K562 (cell line): ENCODE results near the gene ELF1. TPM values are rescaled to one million over a fixed set of nuclear protein-coding genes. Genes with fewer than 3 reads are reported as not detected.

Experiments
- ATAC-seq: fragments of 200-7000 bp; cut with Tn5 transposase; 3 replicates; pipeline ENCODE4 v1.9.1; 2020; ENCODE audit warnings: moderate library complexity
- BruUV-seq: library from RNA; stranded (reverse); fragments of 400-500 nt; replicated peaks from 2 replicates; lab custom pipeline; 2021; lab: Mats Ljungman, UMichigan
- CTCF ChIA-PET: fragments of 300-600 bp; formaldehyde crosslinking; extraction: SDS; loops from one replicate; lab custom pipeline; 2021; ENCODE audit warnings: low intra/inter-chr PET ratio; lab: Yijun Ruan, JAX
- POLR2A ChIA-PET: fragments of 300-600, 350-650 bp; sonication (Branson Sonifier 250); formaldehyde crosslinking; extraction: SDS; loops from one replicate; lab custom pipeline; 2021; ENCODE audit warnings: antibody characterized with exemption, inconsistent platforms; lab: Yijun Ruan, JAX
- DNase-seq, 4 experiments: peaks; one replicate each; pipeline versions ENCODE4 v3.0.0 to v3.0.0-alpha.2; 2011 to 2018; ENCODE audit warnings: low spot score in 3 of 4, mixed read lengths in 3 of 4; ENCODE audit errors: extremely low read depth in 1 of 4
- FAIRE-seq: peaks from 2 replicates; lab custom pipeline; 2011; peaks lifted over from hg19 to GRCh38; lab: Jason Lieb, UNC
- H2AFZ ChIP-seq: 2 replicates; pipeline ENCODE4 v1.6.0; 2011; ENCODE audit warnings: low read depth, low read length, control low read depth, inconsistent platforms
- H3K27ac ChIP-seq: fragments of 200-600 bp; 3 replicates; pipeline ENCODE4 v1.8.0; 2011; ENCODE audit warnings: low read depth, mild to moderate bottlenecking, control low read depth, inconsistent platforms, low read length, moderate library complexity, mixed read lengths; ENCODE audit errors: extremely low read depth
- H3K27me3 ChIP-seq, 2 experiments: fragments of 300-600 bp in 1 of 2; 2 replicates in 1 of 2; 3 replicates in 1 of 2; pipeline versions ENCODE4 v1.6.0 to v1.8.0; 2011; ENCODE audit warnings: inconsistent platforms in 2 of 2, low read length in 2 of 2, mild to moderate bottlenecking in 1 of 2, mixed read lengths in 1 of 2, moderate library complexity in 1 of 2; ENCODE audit not compliant: control insufficient read depth in 2 of 2, insufficient read depth in 2 of 2
- H3K36me3 ChIP-seq: fragments of 300-600 bp; 3 replicates; pipeline ENCODE4 v1.8.0; 2011; ENCODE audit warnings: mild to moderate bottlenecking, low read length, inconsistent platforms; ENCODE audit not compliant: control insufficient read depth, insufficient read depth
- H3K4me1 ChIP-seq, 2 experiments: fragments of 200-600 bp in 1 of 2; replicated peaks in 1 of 2; 2 replicates in 1 of 2; 3 replicates in 1 of 2; pipeline versions ENCODE4 v1.5.1 to v1.8.0; 2011; ENCODE audit warnings: inconsistent platforms in 2 of 2, low read length in 2 of 2, mild to moderate bottlenecking in 1 of 2, mixed read lengths in 1 of 2, moderate library complexity in 1 of 2; ENCODE audit not compliant: control insufficient read depth in 2 of 2, insufficient read depth in 2 of 2
- H3K4me2 ChIP-seq: 2 replicates; pipeline ENCODE4 v1.6.1; 2011; ENCODE audit warnings: low read length, control low read depth, inconsistent platforms, mixed read lengths; ENCODE audit not compliant: insufficient read depth
- H3K4me3 ChIP-seq: fragments of 200-600 bp; sonication (generic), shearing (Covaris generic); 2 replicates; pipeline ENCODE4 v1.5.1; 2016; ENCODE audit warnings: control low read depth, inconsistent platforms
- H3K79me2 ChIP-seq: fragments of 200-600 bp; 3 replicates; pipeline ENCODE4 v1.8.0; 2011; ENCODE audit warnings: low read length, inconsistent platforms; ENCODE audit not compliant: control insufficient read depth, insufficient read depth
- H3K9ac ChIP-seq, 2 experiments: 2 replicates each; pipeline versions ENCODE4 v1.6.0 to v1.6.1; 2011; ENCODE audit warnings: low read depth in 2 of 2, low read length in 2 of 2, control low read depth in 1 of 2, inconsistent platforms in 1 of 2, mild to moderate bottlenecking in 1 of 2, mixed read lengths in 1 of 2; ENCODE audit not compliant: insufficient read depth in 1 of 2
- H3K9me1 ChIP-seq: one replicate; pipeline ENCODE4 v1.6.0; 2011; ENCODE audit warnings: inconsistent platforms, mild to moderate bottlenecking, low read length, moderate library complexity; ENCODE audit not compliant: control insufficient read depth, insufficient read depth
- H3K9me3 ChIP-seq: replicated peaks from 2 replicates; pipeline ENCODE4 v1.5.1; 2011; ENCODE audit warnings: low read depth, low read length, inconsistent platforms; ENCODE audit not compliant: control insufficient read depth, insufficient read depth
- H4K20me1 ChIP-seq: replicated peaks from 2 replicates; pipeline ENCODE4 v1.6.1; 2011; ENCODE audit warnings: low read length, inconsistent platforms, mixed read lengths; ENCODE audit not compliant: control insufficient read depth, insufficient read depth
- BCOR ChIP-seq: fragments of 450-650 bp; IDR thresholded peaks from 2 replicates; pipeline ENCODE4 v1.6.1; 2016
- CAMTA2 ChIP-seq: fragments of 250-450 bp; sonication (Bioruptor Pico); conservative IDR thresholded peaks from 2 replicates; pipeline ENCODE4 v1.5.1; 2022
- E2F1 ChIP-seq: sonication (generic); formaldehyde crosslinking; IDR thresholded peaks from 2 replicates; pipeline ENCODE4 v1.8.1; 2023; ENCODE audit warnings: mild to moderate bottlenecking, missing genetic modification reagents, moderate library complexity
- HMGN3 ChIP-seq: IDR thresholded peaks from 2 replicates; pipeline ENCODE4 v1.6.1; 2011; ENCODE audit warnings: borderline replicate concordance, low read depth, mild to moderate bottlenecking, mixed read lengths, low read length; ENCODE audit not compliant: insufficient read length; ENCODE audit errors: extremely low read depth
- PHTF2 ChIP-seq: fragments of 250-450 bp; sonication (Bioruptor Pico); IDR thresholded peaks from 2 replicates; pipeline ENCODE4 v1.5.0; 2021; ENCODE audit warnings: mild to moderate bottlenecking
- SRSF7 ChIP-seq: fragments of 200-400 bp; formaldehyde crosslinking; optimal IDR thresholded peaks from 2 replicates; pipeline ENCODE3; 2017; ENCODE audit warnings: mild to moderate bottlenecking, low read depth, low read length
- ZBTB5 ChIP-seq: fragments of 450-650 bp; IDR thresholded peaks from 2 replicates; pipeline ENCODE4 v1.6.1; 2017; ENCODE audit warnings: antibody characterized with exemption
- ZNF583 ChIP-seq: fragments of 250-450 bp; sonication (Bioruptor Pico); IDR thresholded peaks from 2 replicates; pipeline ENCODE4 v1.4.0; 2020
- in situ Hi-C: fragments of 300-500 bp; cut with MboI; formaldehyde crosslinking; loops from 4 replicates; pipeline ENCODE4 v1.15.0; 2018; ENCODE audit warnings: inconsistent platforms, mixed read lengths
- intact Hi-C: fragments of 100-400 bp; cut with micrococcal nuclease; formaldehyde crosslinking; loops from 2 replicates; pipeline ENCODE4 v1.14.2; 2022
- polyA plus RNA-seq, 8 experiments: library from polyadenylated mRNA; depleted of rRNA in 4 of 8; stranded (reverse) in 5 of 8; unstranded in 3 of 8; fragments of >200 nt; fragmentation: Nextera tagmentation in 2 of 8; fragmentation: Illumina TruSeq in 1 of 8; extraction: Ambion mirVana in 2 of 8; extraction: Trizol in 1 of 8; gene quantifications; 2 replicates each; pipeline versions ENCODE4 v1.2.1 to v1.2.3, GENCODE V29; 2011 to 2014; ENCODE audit warnings: inconsistent platforms in 1 of 8, missing spikeins in 1 of 8
- total RNA-seq, 7 experiments: library from RNA; depleted of rRNA in 6 of 7; stranded (reverse); fragments of >200 nt in 6 of 7; fragmentation: Illumina TruSeq in 2 of 7; extraction: Trizol in 2 of 7; gene quantifications; 2 replicates each; pipeline versions ENCODE4 v1.2.1 to v1.2.3, GENCODE V29; 2011 to 2021; ENCODE audit warnings: low replicate concordance in 1 of 7

Gene ELF1
- total and polyA plus RNA-seq, 9 of the 15 experiments (the other 6 are each of a cell fraction or from before 2014, with no cell fraction given) = 24.7 to 54.4 (median 33.4) TPM

- DNase-seq (no peak), FAIRE-seq (no peak)
- in situ Hi-C loops = no loop called here
- intact Hi-C loops = no loop called here
- Histone ChIP-seq H3K27ac (no peak overlapping the region), H3K9ac (no peak overlapping the region), H3K79me2 (no peaks in the 10 kb centered on the region), H3K4me2 (no peak overlapping the region), H4K20me1 (no peaks in the 10 kb centered on the region), H3K4me1 (no peaks in the 10 kb centered on the region), H3K36me3 (no peaks in the 10 kb centered on the region)
- CTCF ChIA-PET = no interaction called here
- TF ChIP-seq ZNF583 (no peak), SRSF7 (no peak), BCOR (no peak), ZBTB5 (no peak), PHTF2 (no peak), E2F1 (CRISPR knock-in tag) (no peak), HMGN3 (no peak), CAMTA2 (no peak)
- TF ChIP-seq, all 486 proteins: peak for 0
- POLR2A ChIA-PET = no interaction called here
- H3K27me3 ChIP-seq = no peaks in the 10 kb centered on the region
- no peaks in the 10 kb centered on the region for H3K9me3 ChIP-seq
- no peak overlapping the region for H2AFZ ChIP-seq
- no TSS peak for BruUV-seq
- no peak overlapping the region for H3K4me3 ChIP-seq
- H3K9me1 ChIP-seq = no peaks in the 10 kb centered on the region
- ATAC-seq = no peak
Measured at GRCh38 chr13:40911341-40911740, 107.8 kb downstream of the ELF1 start.
